Stomach (tissue), 4 donors: ENCODE data around the gene GANAB.

ENCODE experiments used
- POLR2AphosphoS5 ChIP-seq, 3 donors: sonication (generic); formaldehyde crosslinking; IDR thresholded peaks; one replicate each; pipeline ENCODE4 v1.6.1; 2016; ENCODE audit warnings: antibody characterized with exemption in 3 of 3
- TF ChIP-seq, protein P1 (sequence below), 7 experiments: fragments of 450-650 bp in 4 of 7; fragments of 200-600 bp in 3 of 7; sonication (generic) in 3 of 7; IDR thresholded peaks; one replicate each; pipeline ENCODE4 v1.5.1; 2016 to 2019; ENCODE audit warnings: antibody characterized with exemption in 7 of 7, control low read depth in 2 of 7, mild to moderate bottlenecking in 1 of 7

DNA sequence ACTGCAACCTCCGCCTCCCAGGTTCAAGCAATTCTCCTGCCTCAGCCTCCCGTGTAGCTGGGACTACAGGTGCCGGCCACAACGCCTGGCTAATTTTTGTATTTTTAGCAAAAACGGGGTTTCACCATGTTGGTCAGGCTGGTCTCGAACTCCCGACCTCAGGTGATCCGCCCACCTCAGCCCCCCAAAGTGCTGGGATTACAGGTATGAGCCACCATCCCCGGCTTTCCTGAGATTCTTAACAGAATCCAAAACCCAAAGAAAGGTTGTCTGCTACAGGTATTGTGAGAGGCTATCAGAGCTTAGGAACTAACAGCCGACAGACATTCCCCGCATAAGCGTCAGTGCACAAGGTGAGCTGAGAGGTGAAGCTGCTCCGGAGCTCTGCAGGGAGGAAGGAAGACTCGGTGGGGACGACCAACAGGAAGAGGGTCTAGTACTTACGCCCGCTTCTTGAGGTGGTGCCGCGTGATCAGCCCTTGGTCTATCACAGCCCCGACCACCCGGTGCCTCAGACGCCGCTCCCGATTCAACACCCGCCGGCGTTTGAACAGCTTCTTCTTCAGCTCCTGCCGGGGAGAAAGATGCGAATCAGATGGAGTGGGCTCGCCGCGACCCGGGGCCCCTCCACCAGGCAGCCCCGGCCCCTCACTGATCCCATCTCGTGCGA, 18.1 kb upstream of the GANAB start:
- no peak for TF ChIP-seq POLR2AphosphoS5 (IDR thresholded peaks at IDR 0.05)
- TF ChIP-seq, protein P1, sequence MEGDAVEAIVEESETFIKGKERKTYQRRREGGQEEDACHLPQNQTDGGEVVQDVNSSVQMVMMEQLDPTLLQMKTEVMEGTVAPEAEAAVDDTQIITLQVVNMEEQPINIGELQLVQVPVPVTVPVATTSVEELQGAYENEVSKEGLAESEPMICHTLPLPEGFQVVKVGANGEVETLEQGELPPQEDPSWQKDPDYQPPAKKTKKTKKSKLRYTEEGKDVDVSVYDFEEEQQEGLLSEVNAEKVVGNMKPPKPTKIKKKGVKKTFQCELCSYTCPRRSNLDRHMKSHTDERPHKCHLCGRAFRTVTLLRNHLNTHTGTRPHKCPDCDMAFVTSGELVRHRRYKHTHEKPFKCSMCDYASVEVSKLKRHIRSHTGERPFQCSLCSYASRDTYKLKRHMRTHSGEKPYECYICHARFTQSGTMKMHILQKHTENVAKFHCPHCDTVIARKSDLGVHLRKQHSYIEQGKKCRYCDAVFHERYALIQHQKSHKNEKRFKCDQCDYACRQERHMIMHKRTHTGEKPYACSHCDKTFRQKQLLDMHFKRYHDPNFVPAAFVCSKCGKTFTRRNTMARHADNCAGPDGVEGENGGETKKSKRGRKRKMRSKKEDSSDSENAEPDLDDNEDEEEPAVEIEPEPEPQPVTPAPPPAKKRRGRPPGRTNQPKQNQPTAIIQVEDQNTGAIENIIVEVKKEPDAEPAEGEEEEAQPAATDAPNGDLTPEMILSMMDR (IDR thresholded peaks at IDR 0.05): no peak
